IPS-NIHi7 (cell line): ENCODE measurements around the gene CD163L1.

ENCODE experiments used
- DNase-seq: peaks from one replicate; pipeline ENCODE4 v3.0.0; 2012; ENCODE audit warnings: mixed read lengths; ENCODE audit errors: extremely low spot score

Gene CD163L1

GRCh38 chr12:7324176-7324575 lies 119.8 kb downstream of the CD163L1 start:
- DNase-seq = no peak

GRCh38 chr12:7322599-7322998 lies 121.4 kb downstream of the CD163L1 start:
- DNase-seq = no peak

- no peak for DNase-seq
These were observed 122.3 kb downstream of the CD163L1 start for GRCh38 chr12:7321624-7322023.

GRCh38 chr12:7319930-7320329 lies 124.0 kb downstream of the CD163L1 start:
- DNase-seq = no peak

- DNase-seq = no peak
These were observed 133.9 kb downstream of the CD163L1 start for GRCh38 chr12:7310070-7310469.
